PC-3 (cell line): Measurements from ENCODE around the gene GFER. TPM values are rescaled to one million over a fixed set of nuclear protein-coding genes. Genes with fewer than 3 reads are reported as not detected.

ENCODE experiments used
- ATAC-seq: fragments of 200-7000 bp; cut with Tn5 transposase; 2 replicates; pipeline ENCODE4 v1.9.1; 2020; ENCODE audit warnings: mild to moderate bottlenecking, moderate library complexity
- BruUV-seq: library from RNA; stranded (reverse); fragments of 400-500 nt; replicated peaks from 2 replicates; lab custom pipeline; 2021; lab: Mats Ljungman, UMichigan
- CTCF ChIA-PET: fragments of 300-600 bp; sonication (Branson Sonifier 250); formaldehyde crosslinking; loops from one replicate; lab custom pipeline; 2022; ENCODE audit warnings: antibody characterized with exemption; lab: Charles Lee
- POLR2A ChIA-PET: fragments of 300-600 bp; sonication (Branson Sonifier 250); formaldehyde crosslinking; loops from one replicate; lab custom pipeline; 2022; ENCODE audit warnings: antibody characterized with exemption; ENCODE audit not compliant: unreplicated experiment; lab: Charles Lee
- DNase-seq: peaks from one replicate; pipeline ENCODE4 v3.0.0-alpha.2; 2015
- H2AFZ ChIP-seq: fragments of 300-600 bp; sonication (generic); 2 replicates; pipeline ENCODE4 v1.6.0; 2016; ENCODE audit warnings: antibody characterized with exemption, low read length
- H3F3A ChIP-seq: fragments of 300-600 bp; sonication (generic); one replicate; pipeline ENCODE4 v1.6.0; 2017; ENCODE audit warnings: antibody characterized with exemption, low read length, control low read depth, mild to moderate bottlenecking; ENCODE audit not compliant: unreplicated experiment
- H3K27ac ChIP-seq: fragments of 300-600 bp; sonication (generic); 2 replicates; pipeline ENCODE4 v1.5.1; 2016; ENCODE audit warnings: mild to moderate bottlenecking, low read length
- H3K27me3 ChIP-seq: fragments of 300-600 bp; sonication (generic); 2 replicates; pipeline ENCODE4 v1.6.1; 2016; ENCODE audit warnings: low read length, mixed read lengths
- H3K36me3 ChIP-seq: fragments of 300-600 bp; sonication (generic); 2 replicates; pipeline ENCODE4 v1.6.1; 2016; ENCODE audit warnings: low read depth, mixed run types, low read length, mixed read lengths
- H3K4me1 ChIP-seq: fragments of 300-600 bp; sonication (generic); 2 replicates; pipeline ENCODE4 v1.5.1; 2016; ENCODE audit warnings: low read length; ENCODE audit not compliant: insufficient read depth
- H3K4me2 ChIP-seq: fragments of 300-600 bp; sonication (generic); 2 replicates; pipeline ENCODE4 v1.6.0; 2016; ENCODE audit warnings: low read length
- H3K4me3 ChIP-seq: fragments of 300-600 bp; sonication (generic); 2 replicates; pipeline ENCODE4 v1.5.1; 2016; ENCODE audit warnings: mild to moderate bottlenecking, low read length, mixed read lengths
- H3K79me2 ChIP-seq: fragments of 300-600 bp; sonication (generic); 2 replicates; pipeline ENCODE4 v1.6.1; 2017; ENCODE audit warnings: low read length, mixed read lengths
- H3K9ac ChIP-seq: fragments of 300-600 bp; sonication (generic); 2 replicates; pipeline ENCODE4 v1.6.0; 2016; ENCODE audit warnings: mild to moderate bottlenecking, low read length
- H3K9me2 ChIP-seq: fragments of 300-600 bp; sonication (generic); replicated peaks from 2 replicates; pipeline ENCODE4 v1.6.1; 2016; ENCODE audit warnings: mixed run types, low read length, mixed read lengths
- H3K9me3 ChIP-seq: fragments of 300-600 bp; sonication (generic); 2 replicates; pipeline ENCODE4 v1.6.1; 2016; ENCODE audit warnings: low read length, mixed read lengths
- H4K20me1 ChIP-seq: fragments of 300-600 bp; sonication (generic); 2 replicates; pipeline ENCODE4 v1.6.1; 2016; ENCODE audit warnings: low read length, mixed read lengths
- CTCF ChIP-seq: fragments of 300-600 bp; sonication (generic); conservative IDR thresholded peaks from 2 replicates; pipeline ENCODE4 v1.5.1; 2017; ENCODE audit warnings: antibody characterized with exemption, low read depth, mild to moderate bottlenecking, low read length
- EZH2 ChIP-seq: fragments of 300-600 bp; sonication (generic); IDR thresholded peaks from one replicate; pipeline ENCODE4 v1.6.1; 2017; ENCODE audit warnings: antibody characterized with exemption, mild to moderate bottlenecking, low read length; ENCODE audit not compliant: unreplicated experiment
- EZH2phosphoT487 ChIP-seq: fragments of 300-600 bp; sonication (generic); IDR thresholded peaks from 2 replicates; pipeline ENCODE4 v1.6.1; 2018; ENCODE audit warnings: mild to moderate bottlenecking, antibody characterized with exemption, low read length, borderline replicate concordance
- intact Hi-C: fragments of 100-400 bp; cut with micrococcal nuclease; formaldehyde crosslinking; loops from 2 replicates; pipeline ENCODE4 v1.9.0; 2023
- total RNA-seq: library from RNA; depleted of rRNA; stranded (reverse); fragments of >200 nt; gene quantifications from 2 replicates; pipeline ENCODE4 v1.2.3, GENCODE V29; 2014

GFER gene
- total RNA-seq, 1 experiment from 2014 or later, result 66.8 TPM

- Histone ChIP-seq H4K20me1 (no peaks in the 10 kb centered on the region), H3F3A (no peaks in the 10 kb centered on the region), H3K9ac (no peak overlapping the region), H3K4me1 (peaks cover 8% of the 10 kb centered on the region), H3K4me3 (peak overlapping the region; percentile 52), H3K4me2 (peak overlapping the region; percentile 65), H3K27me3 (no peaks in the 10 kb centered on the region), H2AFZ (peak overlapping the region; percentile 20; the same call in 1 of the 2 replicates), H3K9me2 (no peaks in the 10 kb centered on the region), H3K79me2 (peaks cover 5% of the 10 kb centered on the region; the same call in 1 of the 2 replicates), H3K27ac (no peak overlapping the region), H3K9me3 (no peaks in the 10 kb centered on the region), H3K36me3 (no peaks in the 10 kb centered on the region; the same call in 1 of the 2 replicates)
- TF ChIP-seq EZH2phosphoT487, result no peak
- no peak for TF ChIP-seq CTCF
- DNase-seq (no peak), ATAC-seq (no peak)
- CTCF ChIA-PET, result interaction anchor here (0.6 kb wide), 1 partner anchor 150 kb away, joined by 3 read pairs; no protein-coding TSS in a partner anchor
- intact Hi-C loops, result no loop called here
- POLR2A ChIA-PET, result no interaction called here
- no TSS peak for BruUV-seq
Measured at GRCh38 chr16:1990351-1991134, 6.5 kb downstream of the GFER start.

GRCh38 chr16:1991135-1991551 is 7.2 kb downstream of the GFER start:
- ChIA-PET CTCF (no interaction called here), POLR2A (no interaction called here)
- no peak for TF ChIP-seq CTCF
- TF ChIP-seq EZH2, result no peak
- no peak for TF ChIP-seq EZH2phosphoT487
- Histone ChIP-seq H3F3A (no peaks in the 10 kb centered on the region), H3K9me3 (no peaks in the 10 kb centered on the region), H3K27ac (no peak overlapping the region), H3K36me3 (no peaks in the 10 kb centered on the region; the same call in 1 of the 2 replicates), H3K4me1 (peaks cover 4% of the 10 kb centered on the region; the same call in 1 of the 2 replicates), H3K9me2 (no peaks in the 10 kb centered on the region), H3K9ac (no peak overlapping the region), H2AFZ (no peak overlapping the region), H3K79me2 (no peaks in the 10 kb centered on the region), H3K4me3 (no peak overlapping the region), H3K4me2 (peak overlapping the region; percentile 65; the same call in 1 of the 2 replicates), H3K27me3 (no peaks in the 10 kb centered on the region), H4K20me1 (no peaks in the 10 kb centered on the region)
- no TSS peak for BruUV-seq
- ATAC-seq (no peak), DNase-seq (no peak)
- intact Hi-C loops, result no loop called here

DNA sequence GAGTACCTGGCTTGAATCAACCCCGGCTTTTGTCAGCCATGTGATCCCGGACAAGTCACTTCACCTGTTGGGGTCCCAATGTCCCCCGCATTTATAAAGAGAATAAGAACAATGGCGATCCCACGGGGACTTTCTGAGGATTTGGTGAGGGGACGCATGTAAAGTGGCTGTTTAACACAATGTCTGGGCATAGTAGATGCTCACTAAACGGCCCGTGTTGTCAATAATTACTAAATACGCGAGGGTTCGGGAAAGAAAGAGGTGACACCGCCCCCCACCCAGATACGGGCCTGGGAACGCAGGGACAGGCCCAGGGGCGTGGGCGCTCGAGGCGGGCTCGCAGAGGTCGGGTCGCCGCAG is 7.6 kb downstream of the GFER start:
- no peaks in the 10 kb centered on the region for H3K9me3 ChIP-seq
- intact Hi-C loops, result no loop called here
- TF ChIP-seq EZH2phosphoT487, result no peak
- TF ChIP-seq CTCF, result no peak
- no peak for TF ChIP-seq EZH2
- H3K27me3 ChIP-seq, result no peaks in the 10 kb centered on the region
- no peak overlapping the region for H3K27ac ChIP-seq
- no peaks in the 10 kb centered on the region for H3K79me2 ChIP-seq
- no peaks in the 10 kb centered on the region for H4K20me1 ChIP-seq
- CTCF ChIA-PET, result no interaction called here
- H3K9ac ChIP-seq, result no peak overlapping the region
- no TSS peak for BruUV-seq
- H3K36me3 ChIP-seq, result no peaks in the 10 kb centered on the region; the same call in 1 of the 2 replicates
- peaks cover 4% of the 10 kb centered on the region; the same call in 1 of the 2 replicates for H3K4me1 ChIP-seq
- POLR2A ChIA-PET, result no interaction called here
- ATAC-seq, result no peak
- DNase-seq, result no peak
- H3K4me3 ChIP-seq, result no peak overlapping the region
- H3K4me2 ChIP-seq, result no peak overlapping the region
- no peaks in the 10 kb centered on the region for H3K9me2 ChIP-seq
- H3F3A ChIP-seq, result no peaks in the 10 kb centered on the region
- H2AFZ ChIP-seq, result no peak overlapping the region
